ENCODE data around the gene GGTA1.
"Not testable (repeated sequence)": the region's sequence is repeated elsewhere in the genome, so short reads cannot be mapped to it uniquely, and the experiment has no call there.

Gene GGTA1

DNA sequence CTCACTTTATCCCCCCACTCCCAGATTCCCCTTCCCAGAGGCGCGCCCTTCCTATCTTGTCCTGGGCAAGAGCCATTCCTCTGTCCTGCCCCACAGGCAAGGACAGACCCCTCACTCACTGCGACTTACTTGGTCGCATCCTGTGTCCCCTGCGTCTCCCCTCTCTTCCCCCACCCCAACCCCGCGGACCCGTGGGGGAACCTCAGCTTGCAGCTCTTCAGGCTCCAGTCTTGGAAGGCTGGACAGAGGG is 542 bp downstream of the GGTA1 start:
- no peak for DNase-seq (ENCODE audit: low read depth)

DNA sequence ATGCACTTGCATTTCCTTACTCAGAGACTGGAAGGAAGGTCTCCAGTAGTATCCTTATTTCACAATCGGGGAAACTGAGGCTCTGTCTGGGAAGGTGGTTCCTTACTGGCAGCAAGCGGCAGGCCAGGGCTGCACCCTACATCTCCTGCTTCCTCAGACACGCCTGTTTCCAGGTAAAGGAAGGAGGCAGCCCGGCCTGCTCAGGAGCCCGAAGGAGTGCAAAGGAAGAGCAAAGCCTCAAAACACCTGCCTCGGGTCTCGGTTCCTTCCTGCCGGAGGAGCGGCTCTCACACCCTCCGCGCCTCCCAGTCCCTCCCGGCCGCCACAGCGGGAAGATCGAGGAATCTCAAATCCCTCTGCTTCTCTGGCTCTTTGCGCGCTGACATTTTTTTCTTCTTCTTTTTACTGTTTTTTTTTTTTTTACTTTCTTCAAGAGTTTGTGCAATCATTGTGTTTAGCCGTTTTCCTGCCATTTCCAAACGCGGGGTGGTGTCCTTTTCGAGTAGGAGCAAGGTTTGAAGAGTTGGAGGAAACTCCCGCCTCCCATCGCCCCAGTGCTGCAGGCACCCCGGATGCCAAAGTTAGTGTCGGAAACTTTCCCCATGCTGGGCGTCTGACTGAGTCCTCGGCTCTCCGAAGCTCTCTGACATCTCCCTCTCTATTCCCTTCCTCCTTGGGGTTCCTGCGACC is 1.0 kb downstream of the GGTA1 start:
- DNase-seq (ENCODE audit: low read depth) = no peak

DNA sequence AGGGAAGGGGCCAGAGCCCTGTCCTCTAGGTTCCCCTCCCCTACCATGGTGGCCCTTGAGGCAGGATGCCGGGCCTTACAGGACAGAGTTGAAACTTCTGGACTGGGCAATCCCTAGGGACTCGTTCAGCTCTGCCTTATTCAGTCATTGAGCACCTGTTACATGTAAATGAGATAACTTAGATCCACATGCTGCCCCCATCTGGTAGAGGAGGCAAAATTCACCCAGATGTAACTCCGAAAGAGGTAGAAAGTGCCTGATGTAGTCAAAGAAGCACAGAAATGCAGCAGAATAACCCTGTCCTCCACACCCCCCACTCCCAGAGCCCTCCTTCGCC is 1.5 kb downstream of the GGTA1 start:
- no peak for DNase-seq (ENCODE audit: low read depth)

DNA sequence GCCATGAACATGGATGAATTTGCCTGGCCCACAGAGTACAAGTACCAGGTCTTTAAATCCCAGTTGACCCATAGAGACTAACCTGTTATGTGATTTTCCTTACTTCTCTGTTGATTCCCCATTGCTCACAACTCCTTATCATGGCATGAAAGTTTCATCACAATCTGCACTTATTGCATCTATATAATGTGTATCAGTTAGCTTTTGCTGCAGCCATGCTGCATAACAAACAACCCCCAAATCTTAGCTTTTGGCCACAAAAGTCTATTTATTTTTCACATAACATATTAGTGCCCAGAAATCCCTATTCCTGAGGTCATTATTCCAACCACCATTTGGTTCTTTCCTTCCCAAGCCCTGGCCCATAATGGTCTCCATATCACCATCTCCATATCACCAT is 3.7 kb downstream of the GGTA1 start:
- no peak for DNase-seq (ENCODE audit: low read depth)

DNA sequence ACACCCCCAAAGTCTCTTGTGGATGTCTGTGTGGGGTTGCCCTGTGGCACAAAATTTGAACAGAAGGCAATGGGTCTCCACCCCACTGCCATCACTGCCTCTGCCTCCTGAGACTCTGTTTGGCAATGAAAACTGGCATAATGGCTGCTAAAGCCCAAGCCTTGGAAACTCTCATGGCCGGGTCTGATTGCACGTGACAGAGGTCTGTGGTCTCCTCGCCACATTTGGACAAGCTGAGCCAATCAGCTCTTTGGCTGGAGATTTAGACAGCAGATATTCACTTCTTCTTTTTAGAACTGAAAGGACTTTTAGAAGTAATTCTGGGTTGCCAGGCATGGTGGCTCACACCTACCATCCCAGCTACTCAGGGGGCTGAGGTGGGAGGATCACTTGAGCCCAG is 5.5 kb downstream of the GGTA1 start:
- no peak for DNase-seq (ENCODE audit: low read depth)

DNA sequence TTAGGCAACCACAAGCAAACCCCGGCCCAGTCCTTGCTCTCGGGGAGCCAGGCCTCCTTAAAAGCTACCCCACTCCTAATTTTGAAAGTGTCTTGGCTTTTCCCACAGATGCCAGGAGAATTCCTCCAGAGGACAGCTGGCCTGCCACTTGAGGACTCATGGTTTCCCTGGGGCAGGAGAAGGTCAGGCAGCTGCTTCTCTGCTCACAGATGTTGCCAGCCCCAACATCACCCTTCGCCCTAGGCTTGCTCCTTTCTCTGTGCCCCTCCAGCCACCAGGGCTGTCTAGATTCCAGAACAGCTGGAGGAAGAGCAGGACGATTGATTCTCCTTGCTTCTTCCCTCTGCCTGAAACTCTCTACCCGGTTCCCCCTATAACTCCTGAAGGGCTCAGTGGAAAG is 8.5 kb downstream of the GGTA1 start:
- DNase-seq (ENCODE audit: low read depth) = no peak

DNA sequence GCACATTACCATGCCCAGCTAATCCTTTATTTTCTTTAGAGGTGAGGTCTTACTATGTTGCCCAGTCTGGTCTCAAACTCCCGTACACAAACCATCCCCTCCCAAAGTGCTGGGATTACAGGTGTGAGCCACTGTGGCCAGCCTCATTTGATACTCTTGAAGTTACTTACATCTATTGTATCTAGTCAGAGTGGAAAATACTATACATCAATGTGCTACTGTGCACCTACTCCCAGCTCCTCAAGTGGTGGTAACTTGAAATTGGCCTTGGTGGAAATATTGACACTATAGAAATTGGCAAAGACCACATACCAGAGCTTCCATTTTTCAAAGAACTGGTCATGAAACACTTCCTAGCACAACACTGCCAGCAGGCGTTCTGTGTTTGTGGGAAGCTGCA is 10.3 kb downstream of the GGTA1 start:
- DNase-seq (ENCODE audit: low read depth) = no peak

DNA sequence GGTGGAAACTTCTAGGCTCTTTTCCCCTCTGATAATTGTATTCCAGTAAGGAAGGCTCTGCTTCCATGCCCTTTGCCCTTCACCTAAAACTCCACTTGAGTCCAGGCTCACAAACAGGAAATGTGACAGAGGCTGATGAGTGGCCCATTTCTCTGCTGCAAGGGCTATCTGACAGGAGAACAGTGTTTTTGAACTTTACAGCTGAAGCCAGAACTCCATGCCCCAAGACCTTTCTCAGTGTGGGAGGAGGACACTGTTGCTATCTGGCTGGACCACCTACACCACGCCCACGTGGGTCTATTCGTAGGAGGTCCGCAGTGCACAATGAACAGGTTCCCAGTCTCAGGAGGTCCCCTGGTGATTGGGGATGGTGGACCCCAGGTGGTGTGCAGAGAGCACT is 13.6 kb downstream of the GGTA1 start:
- DNase-seq (ENCODE audit: low read depth) = no peak

DNA sequence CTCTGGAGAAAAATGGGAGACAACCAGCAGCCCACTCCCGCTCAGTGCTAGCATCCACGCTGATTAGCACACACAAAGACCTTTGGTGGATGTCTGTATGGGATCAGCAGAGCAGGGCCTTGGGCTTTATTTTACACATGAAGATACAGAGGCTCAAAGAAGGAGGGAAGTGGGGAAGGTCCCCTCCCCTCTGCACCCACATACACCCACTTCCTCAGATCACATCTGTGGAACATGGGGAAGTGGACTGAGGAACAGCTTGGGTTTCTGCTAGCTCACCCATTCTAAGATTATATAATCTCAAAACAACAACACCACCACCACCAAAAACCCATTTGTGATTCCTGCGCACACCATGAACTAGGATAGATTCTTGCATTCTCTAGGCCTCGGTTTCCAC is 14.0 kb downstream of the GGTA1 start:
- DNase-seq (ENCODE audit: low read depth) = no peak

DNA sequence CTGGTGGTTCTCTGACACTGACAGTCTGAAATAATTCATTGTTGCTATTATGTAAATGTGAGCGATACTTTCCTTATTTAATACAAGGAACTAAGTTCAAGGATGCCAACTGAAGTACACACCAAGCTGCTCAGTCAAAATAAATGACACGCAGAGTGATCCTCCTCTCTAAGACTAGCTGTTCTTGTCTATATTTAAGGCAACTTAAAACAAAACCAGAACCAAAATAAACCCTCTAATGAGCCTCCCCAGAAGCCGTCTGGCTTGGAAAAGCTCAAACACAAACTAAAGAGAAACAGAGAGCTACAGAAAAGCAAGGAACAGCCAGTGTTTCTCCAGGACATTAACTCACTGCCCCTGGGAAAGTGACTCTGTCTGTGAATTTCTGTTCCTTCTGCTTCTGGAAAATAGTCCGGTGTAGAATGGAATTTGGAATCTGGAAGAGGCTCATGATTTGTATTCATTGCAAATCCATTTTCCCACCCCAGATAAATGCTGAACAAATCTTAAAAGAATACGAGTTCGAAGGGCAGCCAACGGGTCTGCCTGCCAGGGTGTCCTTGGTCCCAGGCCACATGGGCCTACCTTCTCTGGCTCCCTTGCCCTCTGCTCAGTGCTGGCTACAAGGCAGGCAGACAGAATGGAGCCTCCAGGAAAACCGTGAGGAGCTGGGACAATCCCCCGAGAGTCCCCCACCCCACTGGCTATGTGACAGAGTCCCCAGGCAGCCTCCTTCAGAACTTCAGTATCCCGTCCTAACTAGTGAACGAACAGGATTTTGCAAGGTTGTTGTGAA is 14.8 kb downstream of the GGTA1 start:
- no peak for DNase-seq (ENCODE audit: low read depth)

DNA sequence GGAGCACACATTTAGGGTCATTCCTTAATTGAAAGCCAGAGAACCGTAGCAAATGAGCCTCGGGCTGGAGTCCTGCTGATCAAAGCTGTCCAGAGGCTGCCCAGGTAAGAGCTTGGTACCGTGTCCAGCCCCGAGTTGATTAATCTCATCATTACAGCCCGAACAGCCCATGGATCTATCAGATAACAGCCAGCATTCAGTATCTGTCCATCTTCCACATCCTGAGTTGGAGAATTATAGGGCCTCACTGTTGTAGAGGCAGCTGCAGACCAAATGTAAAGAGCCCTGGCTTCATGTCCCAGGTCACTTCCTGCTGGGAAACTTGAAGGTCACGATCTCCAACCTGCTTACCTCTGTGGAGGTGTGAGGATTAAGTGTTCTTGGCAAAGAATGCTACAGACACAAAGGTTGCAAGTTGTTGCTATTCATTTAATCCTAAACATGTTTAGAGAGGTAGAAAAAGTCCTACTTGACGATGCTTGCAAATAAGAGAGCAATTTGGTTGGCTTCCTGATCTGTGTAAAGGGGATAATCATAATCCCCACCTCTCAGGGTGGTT is 16.1 kb downstream of the GGTA1 start:
- no peak for DNase-seq (ENCODE audit: low read depth)

DNA sequence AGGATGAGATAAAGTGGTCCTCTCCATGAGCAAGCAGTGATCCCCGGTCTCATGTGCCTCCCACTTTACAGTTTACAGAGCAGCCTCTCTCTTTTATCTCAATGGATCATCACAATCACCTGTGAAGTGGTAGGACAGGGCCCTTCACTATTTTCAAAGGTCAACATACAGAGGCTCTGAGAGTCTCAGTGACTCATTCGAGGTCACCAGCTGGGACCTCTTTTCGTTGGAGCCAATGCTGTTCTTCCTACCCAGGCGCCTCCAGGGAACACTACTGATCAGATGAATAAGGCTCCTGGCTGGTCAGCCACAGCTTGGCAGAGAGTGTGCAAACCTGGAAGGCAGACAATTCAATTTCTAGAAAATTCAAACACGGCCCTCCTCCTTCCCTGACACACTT is 16.6 kb downstream of the GGTA1 start:
- no peak for DNase-seq (ENCODE audit: low read depth)

DNA sequence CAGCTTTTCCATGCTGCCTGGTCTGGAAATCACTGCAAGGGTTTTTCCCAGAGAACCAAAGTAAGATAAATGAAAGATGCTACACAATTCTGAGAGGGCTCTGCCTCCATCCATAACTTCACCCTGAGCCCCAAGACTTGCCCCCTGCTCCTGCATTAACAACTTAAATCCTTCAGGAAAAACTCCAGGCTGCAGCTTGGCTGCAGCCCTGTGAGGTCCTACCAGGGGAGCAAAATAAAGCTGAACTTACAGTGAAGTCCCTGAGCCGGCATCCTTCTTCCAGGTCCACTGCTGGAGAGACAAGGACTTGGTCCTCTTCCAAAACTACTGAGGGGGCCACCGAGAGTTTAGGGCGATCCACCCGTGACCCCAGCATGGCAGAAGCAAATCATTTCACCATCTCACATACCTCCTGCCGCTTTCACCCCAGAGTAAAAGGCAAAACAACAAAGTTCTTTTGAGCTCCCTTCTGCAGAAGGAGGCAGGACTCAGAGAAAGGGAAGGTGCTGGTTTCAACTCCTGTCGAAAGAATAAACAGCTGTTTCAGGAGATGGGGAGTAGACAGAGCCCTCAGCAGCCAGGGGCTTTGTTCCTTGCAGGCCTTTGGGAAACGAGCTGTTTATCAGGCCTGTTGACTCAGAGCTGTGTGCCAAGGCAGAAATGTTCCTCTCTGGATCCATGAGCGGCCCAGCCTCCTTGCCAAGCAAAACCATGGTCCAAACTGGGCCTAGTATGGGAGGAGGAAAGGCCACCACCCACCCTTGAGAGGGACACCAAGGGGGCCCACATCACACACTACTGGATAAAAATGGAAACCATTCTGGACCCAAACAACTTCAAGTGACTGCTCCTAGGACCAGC is 20.6 kb downstream of the GGTA1 start:
- DNase-seq (ENCODE audit: low read depth) = no peak

DNA sequence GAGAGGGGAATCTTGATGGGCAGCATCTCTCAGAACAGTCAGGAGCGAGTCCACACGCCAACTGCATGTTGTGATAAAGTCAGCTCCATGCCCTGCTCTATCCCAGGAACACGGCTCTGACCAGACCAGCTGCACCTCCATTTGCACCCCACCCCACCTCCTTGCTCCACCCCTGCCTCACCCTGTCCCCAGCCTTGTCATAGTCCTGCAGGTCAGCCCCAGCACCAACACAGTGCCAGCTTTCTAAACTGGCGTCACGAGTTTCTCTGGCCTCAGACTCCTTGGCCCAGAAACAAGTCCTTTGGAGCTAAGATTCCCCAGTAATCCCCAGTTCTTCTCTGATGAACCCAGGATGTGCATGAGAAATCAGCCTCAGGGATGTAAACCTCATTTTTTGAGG is 23.5 kb downstream of the GGTA1 start:
- no peak for DNase-seq (ENCODE audit: low read depth)

DNA sequence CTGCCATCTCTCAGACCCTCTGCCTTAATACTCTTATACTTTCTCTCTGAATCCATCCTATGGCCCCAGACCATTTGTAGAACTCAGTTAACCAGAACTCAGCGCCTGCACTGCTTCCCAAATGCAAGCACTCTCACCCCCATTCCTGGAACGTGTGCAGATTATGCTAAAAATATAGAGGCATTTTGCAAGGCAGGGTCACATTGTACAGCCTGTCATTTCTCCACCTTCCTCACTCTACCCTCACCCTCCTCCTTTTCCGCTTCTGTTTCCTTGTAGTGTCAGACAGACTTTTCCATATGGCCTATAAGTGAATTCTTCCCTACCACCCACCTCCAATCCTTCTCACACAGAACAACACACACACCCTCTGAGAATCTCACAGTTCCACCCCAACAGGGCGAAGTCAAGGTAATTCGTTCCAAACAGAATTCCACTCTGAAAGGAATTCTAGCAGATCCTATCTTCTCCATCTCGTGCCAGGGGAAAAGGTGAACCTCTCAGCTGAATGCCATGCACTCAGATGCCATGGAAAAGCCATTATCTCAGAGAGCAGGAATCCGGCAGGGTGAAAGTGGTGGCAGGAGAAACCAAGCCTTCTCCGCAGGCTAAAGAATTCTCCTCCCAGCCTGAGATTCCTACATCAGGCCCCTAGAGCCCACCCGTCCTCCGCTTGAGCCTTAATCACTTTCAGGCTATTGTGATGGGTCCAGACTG is 25.3 kb downstream of the GGTA1 start:
- no peak for DNase-seq (ENCODE audit: low read depth)

DNA sequence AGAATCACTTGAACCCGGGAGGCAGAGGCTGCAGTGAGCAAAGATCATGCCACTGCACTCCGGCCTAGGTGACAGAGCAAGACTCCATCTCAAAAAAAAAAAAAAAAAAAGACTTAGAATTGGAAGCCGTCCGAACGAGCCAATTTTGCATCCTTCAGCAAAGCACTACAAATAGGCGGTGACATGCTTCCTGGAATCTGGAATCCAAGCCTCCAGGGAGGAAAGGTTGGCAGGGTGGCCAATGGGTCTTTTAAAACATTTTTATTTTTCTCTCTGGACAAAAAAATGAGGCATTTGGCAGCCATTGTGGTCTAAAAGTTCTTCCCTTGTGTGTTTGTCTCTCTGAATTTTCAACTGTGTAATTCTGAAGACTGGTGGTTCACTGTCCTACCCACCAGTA is 26.4 kb downstream of the GGTA1 start:
- DNase-seq (ENCODE audit: low read depth) = no peak

DNA sequence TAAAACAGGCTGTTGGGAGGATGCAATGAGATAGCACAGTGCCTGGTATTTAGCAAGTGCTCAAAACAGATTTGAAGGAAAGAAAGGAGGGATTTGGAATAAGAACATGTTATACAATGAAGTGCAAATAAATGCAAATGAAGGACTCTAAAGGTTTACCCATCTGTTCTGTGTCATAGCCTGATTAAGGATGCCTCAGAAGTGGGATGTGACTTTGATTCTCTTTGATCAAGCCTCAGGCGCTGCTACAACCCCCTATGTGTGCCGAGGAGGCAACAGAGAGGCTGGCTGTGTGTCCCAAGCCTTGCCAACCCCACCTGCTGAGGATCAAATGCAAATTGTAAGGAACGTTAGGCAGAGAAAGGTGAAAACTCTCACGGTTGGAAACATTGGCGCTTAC is 27.2 kb downstream of the GGTA1 start:
- DNase-seq (ENCODE audit: low read depth) = no peak

DNA sequence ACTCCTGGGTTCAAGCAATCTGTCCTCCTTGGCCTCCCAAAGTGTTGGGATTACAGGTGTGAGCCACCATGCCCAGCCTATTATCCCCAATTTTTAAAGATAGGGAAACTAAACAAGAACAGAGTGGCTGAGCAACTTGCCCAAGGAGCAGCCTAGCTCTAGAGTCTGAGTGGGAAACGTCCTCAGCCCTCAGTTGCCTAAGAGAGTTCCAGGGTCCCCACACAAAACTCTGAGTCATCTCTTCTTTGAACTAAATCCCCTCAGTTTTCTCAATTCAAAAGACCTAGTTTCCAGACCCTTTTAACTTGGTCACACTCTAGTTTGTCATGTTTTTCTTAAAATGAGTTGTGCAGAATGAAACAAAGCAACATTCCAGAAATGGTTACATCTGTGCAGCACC is 33.5 kb downstream of the GGTA1 start:
- no peak for DNase-seq (ENCODE audit: low read depth)

DNA sequence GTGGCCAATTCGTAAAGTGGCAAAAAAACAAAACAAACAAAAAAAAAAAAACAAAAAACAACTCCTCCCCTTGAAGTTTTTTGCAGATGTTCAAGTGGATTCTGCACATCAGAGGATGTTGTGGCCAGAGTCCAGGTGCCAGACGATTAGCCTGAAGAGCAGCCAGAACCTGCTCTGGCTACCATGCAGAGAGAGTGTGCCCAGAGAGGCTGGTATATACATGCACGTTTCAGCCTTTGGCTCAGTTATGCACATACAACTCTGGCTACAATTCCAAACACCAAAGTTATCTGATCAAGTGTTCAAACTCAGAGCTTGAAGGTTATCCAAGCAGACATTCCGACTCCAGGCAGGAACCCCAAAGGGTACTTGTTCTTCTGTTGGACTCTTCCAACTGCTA is 34.7 kb downstream of the GGTA1 start:
- DNase-seq (ENCODE audit: low read depth) = no peak

DNA sequence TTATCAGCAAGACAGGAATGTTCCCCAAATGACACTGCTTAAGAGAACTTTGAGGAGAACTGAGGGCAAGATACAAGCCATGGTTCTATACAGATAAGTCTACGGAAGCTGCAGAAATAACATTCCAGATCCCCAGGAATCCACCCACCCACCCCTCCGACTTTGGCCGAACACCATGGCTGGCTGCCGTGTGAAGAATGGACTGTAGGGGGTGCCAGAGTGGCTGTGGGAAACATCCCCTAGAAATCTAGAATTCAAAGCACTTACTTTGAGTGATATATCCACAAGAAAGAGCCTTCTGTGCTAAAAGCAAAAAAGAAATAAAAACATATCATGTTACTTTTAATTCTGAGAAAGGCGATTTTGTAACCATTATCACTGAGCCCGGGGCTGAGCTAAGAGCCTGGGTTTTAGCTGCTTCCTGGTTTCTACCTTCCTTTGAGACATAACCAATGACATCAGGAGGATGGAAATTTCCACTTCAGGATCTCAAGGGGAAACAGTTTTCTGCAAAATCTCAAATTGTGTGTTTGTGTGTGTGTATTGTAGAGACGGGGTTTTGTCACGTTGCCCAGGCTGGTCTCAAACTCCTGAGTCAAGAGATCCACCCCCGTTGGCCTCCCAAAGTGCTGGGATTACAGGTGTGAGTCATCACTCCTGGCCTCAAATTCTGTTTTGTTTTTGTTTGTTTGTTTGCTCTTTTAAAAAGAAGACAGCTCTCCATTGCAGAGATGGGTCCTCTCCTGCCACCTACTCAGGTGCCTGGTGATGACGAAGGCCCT is 36.4 kb downstream of the GGTA1 start:
- DNase-seq (ENCODE audit: low read depth) = no peak

DNA sequence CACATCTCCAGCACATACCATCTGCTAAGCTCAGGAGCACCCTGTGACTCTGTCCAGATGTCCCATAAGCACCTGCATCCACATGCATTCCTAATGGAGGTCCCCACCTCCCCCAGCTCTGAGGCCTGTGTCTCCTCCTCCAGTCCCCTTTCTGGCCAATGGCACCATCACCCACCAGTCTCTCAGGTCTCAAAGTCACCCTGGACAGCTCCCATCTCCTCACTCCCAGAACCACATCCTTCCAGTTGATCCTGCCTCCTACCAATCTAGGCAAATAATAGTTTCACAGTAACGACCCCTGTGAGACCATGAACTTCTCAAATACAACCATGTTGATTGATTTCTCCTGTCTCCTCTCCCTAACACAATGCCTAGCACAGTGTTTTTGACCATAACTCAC is 40.1 kb downstream of the GGTA1 start:
- DNase-seq (ENCODE audit: low read depth) = no peak

DNA sequence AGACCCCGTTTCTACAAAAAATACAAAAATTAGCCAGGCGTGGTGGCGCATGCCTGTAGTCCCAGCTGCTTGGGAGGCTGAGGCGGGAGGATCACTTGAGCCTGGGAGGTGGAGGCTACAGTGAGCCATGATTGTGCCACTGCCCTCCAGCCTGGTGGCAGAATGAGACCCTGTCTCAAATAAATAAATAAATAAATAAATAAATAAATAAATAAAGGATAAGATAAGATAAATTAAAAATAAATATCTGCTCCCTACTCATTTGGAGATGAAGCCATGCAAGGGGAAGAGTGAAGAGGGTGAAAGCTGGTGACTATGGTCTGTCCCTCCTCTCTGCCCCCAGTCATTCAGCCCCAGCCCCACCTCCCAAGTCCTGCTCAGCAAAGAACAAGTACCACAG is 41.2 kb downstream of the GGTA1 start:
- DNase-seq (ENCODE audit: low read depth) = not testable (repeated sequence)
